ENCODE data around the gene EEIG1.
A peak's percentile ranks its signal among the peaks of the same experiment; 100 is the strongest.

EEIG1 gene

GRCh38 chr9:127974769-127975261 lies 6.0 kb downstream of the EEIG1 start:
- Histone ChIP-seq H3K4me3 (ENCODE audit: insufficient read depth, low read depth, low read length) (no peak overlapping the region), H3K9me3 (ENCODE audit: control insufficient read depth, low read length) (no peaks in the 10 kb centered on the region), H3K4me1 (ENCODE audit: control insufficient read depth, insufficient read depth, low read length) (peaks cover 71% of the 10 kb centered on the region), H3K36me3 (ENCODE audit: control insufficient read depth, insufficient read depth, low read length) (no peaks in the 10 kb centered on the region), H3K27ac (ENCODE audit: insufficient read depth, low read depth, low read length, poor library complexity, severe bottlenecking) (no peak overlapping the region), H3K27me3 (ENCODE audit: control insufficient read depth, insufficient read depth, low read length, poor library complexity, severe bottlenecking) (no peaks in the 10 kb centered on the region)
- 72% methylated on average over 10 of the region's 10 CpGs for WGBS, 2 experiments

- H3K36me3 ChIP-seq (ENCODE audit: control insufficient read depth, insufficient read depth, low read length), result no peaks in the 10 kb centered on the region
- no peaks in the 10 kb centered on the region for H3K27me3 ChIP-seq (ENCODE audit: control insufficient read depth, insufficient read depth, low read length, poor library complexity, severe bottlenecking)
- H3K9me3 ChIP-seq (ENCODE audit: control insufficient read depth, low read length), result no peaks in the 10 kb centered on the region
- H3K27ac ChIP-seq (ENCODE audit: insufficient read depth, low read depth, low read length, poor library complexity, severe bottlenecking), result no peak overlapping the region
- H3K4me3 ChIP-seq (ENCODE audit: insufficient read depth, low read depth, low read length), result no peak overlapping the region
- peaks cover 75% of the 10 kb centered on the region for H3K4me1 ChIP-seq (ENCODE audit: control insufficient read depth, insufficient read depth, low read length)
- 84 to 86% methylated on average over 12 of the region's 12 CpGs for whole genome bisulfite sequencing, 2 experiments
Measured at GRCh38 chr9:127974001-127974768, 6.6 kb downstream of the EEIG1 start.

GRCh38 chr9:127973169-127974000 lies 7.4 kb downstream of the EEIG1 start:
- no peak overlapping the region for H3K4me3 ChIP-seq (ENCODE audit: insufficient read depth, low read depth, low read length)
- no peaks in the 10 kb centered on the region for H3K9me3 ChIP-seq (ENCODE audit: control insufficient read depth, low read length)
- H3K36me3 ChIP-seq (ENCODE audit: control insufficient read depth, insufficient read depth, low read length), result no peaks in the 10 kb centered on the region
- peaks cover 73% of the 10 kb centered on the region for H3K4me1 ChIP-seq (ENCODE audit: control insufficient read depth, insufficient read depth, low read length)
- whole genome bisulfite sequencing, 2 experiments, result 90 to 91% methylated on average over 17 of the region's 17 CpGs
- H3K27me3 ChIP-seq (ENCODE audit: control insufficient read depth, insufficient read depth, low read length, poor library complexity, severe bottlenecking), result no peaks in the 10 kb centered on the region
- no peak overlapping the region for H3K27ac ChIP-seq (ENCODE audit: insufficient read depth, low read depth, low read length, poor library complexity, severe bottlenecking)

- H3K27me3 ChIP-seq (ENCODE audit: control insufficient read depth, insufficient read depth, low read length, poor library complexity, severe bottlenecking), result no peaks in the 10 kb centered on the region
- no peaks in the 10 kb centered on the region for H3K9me3 ChIP-seq (ENCODE audit: control insufficient read depth, low read length)
- peaks cover 63% of the 10 kb centered on the region for H3K4me1 ChIP-seq (ENCODE audit: control insufficient read depth, insufficient read depth, low read length)
- peak overlapping the region; percentile 23 for H3K27ac ChIP-seq (ENCODE audit: insufficient read depth, low read depth, low read length, poor library complexity, severe bottlenecking)
- no peaks in the 10 kb centered on the region for H3K36me3 ChIP-seq (ENCODE audit: control insufficient read depth, insufficient read depth, low read length)
- WGBS, 2 experiments, result 85 to 89% methylated on average over 12 of the region's 12 CpGs
- H3K4me3 ChIP-seq (ENCODE audit: insufficient read depth, low read depth, low read length), result no peak overlapping the region
Measured at GRCh38 chr9:127972236-127972871, 8.4 kb downstream of the EEIG1 start.

- no peaks in the 10 kb centered on the region for H3K9me3 ChIP-seq (ENCODE audit: control insufficient read depth, low read length)
- peaks cover 56% of the 10 kb centered on the region for H3K4me1 ChIP-seq (ENCODE audit: control insufficient read depth, insufficient read depth, low read length)
- no peaks in the 10 kb centered on the region for H3K27me3 ChIP-seq (ENCODE audit: control insufficient read depth, insufficient read depth, low read length, poor library complexity, severe bottlenecking)
- WGBS, 2 experiments, result 28 to 32% methylated on average over 20 of the region's 20 CpGs
- H3K36me3 ChIP-seq (ENCODE audit: control insufficient read depth, insufficient read depth, low read length), result no peaks in the 10 kb centered on the region
- peak overlapping the region; percentile 26 for H3K27ac ChIP-seq (ENCODE audit: insufficient read depth, low read depth, low read length, poor library complexity, severe bottlenecking)
- H3K4me3 ChIP-seq (ENCODE audit: insufficient read depth, low read depth, low read length), result no peak overlapping the region
Measured at GRCh38 chr9:127971357-127972235, 9.2 kb downstream of the EEIG1 start.

- H3K27me3 ChIP-seq (ENCODE audit: control insufficient read depth, insufficient read depth, low read length, poor library complexity, severe bottlenecking), result no peaks in the 10 kb centered on the region
- H3K4me3 ChIP-seq (ENCODE audit: insufficient read depth, low read depth, low read length), result no peak overlapping the region
- no peaks in the 10 kb centered on the region for H3K9me3 ChIP-seq (ENCODE audit: control insufficient read depth, low read length)
- no peaks in the 10 kb centered on the region for H3K36me3 ChIP-seq (ENCODE audit: control insufficient read depth, insufficient read depth, low read length)
- H3K4me1 ChIP-seq (ENCODE audit: control insufficient read depth, insufficient read depth, low read length), result peaks cover 56% of the 10 kb centered on the region
- 72 to 73% methylated on average over 16 of the region's 16 CpGs for WGBS, 2 experiments
- peak overlapping the region; percentile 26 for H3K27ac ChIP-seq (ENCODE audit: insufficient read depth, low read depth, low read length, poor library complexity, severe bottlenecking)
Measured at GRCh38 chr9:127970401-127971313, 10.1 kb downstream of the EEIG1 start.

- Histone ChIP-seq H3K4me1 (ENCODE audit: control insufficient read depth, insufficient read depth, low read length) (peaks cover 45% of the 10 kb centered on the region), H3K9me3 (ENCODE audit: control insufficient read depth, low read length) (no peaks in the 10 kb centered on the region), H3K4me3 (ENCODE audit: insufficient read depth, low read depth, low read length) (no peak overlapping the region), H3K27ac (ENCODE audit: insufficient read depth, low read depth, low read length, poor library complexity, severe bottlenecking) (no peak overlapping the region), H3K27me3 (ENCODE audit: control insufficient read depth, insufficient read depth, low read length, poor library complexity, severe bottlenecking) (no peaks in the 10 kb centered on the region), H3K36me3 (ENCODE audit: control insufficient read depth, insufficient read depth, low read length) (no peaks in the 10 kb centered on the region)
- WGBS, 2 experiments, result 92 to 94% methylated on average over 10 of the region's 10 CpGs
Measured at GRCh38 chr9:127968700-127969383, 11.9 kb downstream of the EEIG1 start.

- WGBS, 2 experiments, result 85 to 89% methylated on average over 3 of the region's 3 CpGs
- Histone ChIP-seq H3K9me3 (ENCODE audit: control insufficient read depth, low read length) (no peaks in the 10 kb centered on the region), H3K36me3 (ENCODE audit: control insufficient read depth, insufficient read depth, low read length) (no peaks in the 10 kb centered on the region), H3K4me1 (ENCODE audit: control insufficient read depth, insufficient read depth, low read length) (peaks cover 38% of the 10 kb centered on the region), H3K4me3 (ENCODE audit: insufficient read depth, low read depth, low read length) (no peak overlapping the region), H3K27me3 (ENCODE audit: control insufficient read depth, insufficient read depth, low read length, poor library complexity, severe bottlenecking) (no peaks in the 10 kb centered on the region), H3K27ac (ENCODE audit: insufficient read depth, low read depth, low read length, poor library complexity, severe bottlenecking) (no peak overlapping the region)
Measured at GRCh38 chr9:127968042-127968441, 12.7 kb downstream of the EEIG1 start.
